Measurements from ENCODE around the gene ULK1.

Gene ULK1

GRCh38 chr12:131915823-131916222 lies 21.4 kb downstream of the ULK1 start:
- no peak overlapping the region for H3K4me3 ChIP-seq (ENCODE audit: low read depth, low read length)
- DNase-seq (ENCODE audit: low read depth): no peak
- no peak for TF ChIP-seq CTCF (IDR thresholded peaks at IDR 0.05; ENCODE audit: control insufficient read depth, extremely low read depth, insufficient read depth)

- no peak overlapping the region for H3K4me3 ChIP-seq (ENCODE audit: low read depth, low read length)
- TF ChIP-seq CTCF (IDR thresholded peaks at IDR 0.05; ENCODE audit: control insufficient read depth, extremely low read depth, insufficient read depth): no peak
- DNase-seq (ENCODE audit: low read depth): no peak
These were observed 22.1 kb downstream of the ULK1 start for GRCh38 chr12:131916306-131917138.

GRCh38 chr12:131917139-131917710 lies 22.8 kb downstream of the ULK1 start:
- DNase-seq (ENCODE audit: low read depth): no peak
- TF ChIP-seq CTCF (IDR thresholded peaks at IDR 0.05; ENCODE audit: control insufficient read depth, extremely low read depth, insufficient read depth): no peak
- no peak overlapping the region for H3K4me3 ChIP-seq (ENCODE audit: low read depth, low read length)

- DNase-seq (ENCODE audit: low read depth): no peak
These were observed 23.4 kb downstream of the ULK1 start for GRCh38 chr12:131917711-131918306.

GRCh38 chr12:131918311-131919050 lies 24.1 kb downstream of the ULK1 start:
- no peak for TF ChIP-seq CTCF (IDR thresholded peaks at IDR 0.05; ENCODE audit: control insufficient read depth, extremely low read depth, insufficient read depth)
- no peak for DNase-seq (ENCODE audit: low read depth)
- no peak overlapping the region for H3K4me3 ChIP-seq (ENCODE audit: low read depth, low read length)

More at GRCh38 chr12:131917711-131918306, 23.4 kb downstream of the ULK1 start:
- no peak overlapping the region for H3K4me3 ChIP-seq (ENCODE audit: low read depth, low read length)
- TF ChIP-seq CTCF (IDR thresholded peaks at IDR 0.05; ENCODE audit: control insufficient read depth, extremely low read depth, insufficient read depth): no peak

- no peak for TF ChIP-seq CTCF (IDR thresholded peaks at IDR 0.05; ENCODE audit: control insufficient read depth, extremely low read depth, insufficient read depth)
- H3K4me3 ChIP-seq (ENCODE audit: low read depth, low read length): no peak overlapping the region
- DNase-seq (ENCODE audit: low read depth): no peak
These were observed 24.6 kb downstream of the ULK1 start for GRCh38 chr12:131919051-131919347.

All from LNCaP clone FGC (cell line).